Measurements from ENCODE around the gene COX5B. TPM values are rescaled to one million over a fixed set of nuclear protein-coding genes. Genes with fewer than 3 reads are reported as not detected.
A peak's percentile ranks its signal among the peaks of the same experiment; 100 is the strongest.

Gene COX5B
- total RNA-seq, 1 experiment from 2014 or later: 1,015 TPM

DNA sequence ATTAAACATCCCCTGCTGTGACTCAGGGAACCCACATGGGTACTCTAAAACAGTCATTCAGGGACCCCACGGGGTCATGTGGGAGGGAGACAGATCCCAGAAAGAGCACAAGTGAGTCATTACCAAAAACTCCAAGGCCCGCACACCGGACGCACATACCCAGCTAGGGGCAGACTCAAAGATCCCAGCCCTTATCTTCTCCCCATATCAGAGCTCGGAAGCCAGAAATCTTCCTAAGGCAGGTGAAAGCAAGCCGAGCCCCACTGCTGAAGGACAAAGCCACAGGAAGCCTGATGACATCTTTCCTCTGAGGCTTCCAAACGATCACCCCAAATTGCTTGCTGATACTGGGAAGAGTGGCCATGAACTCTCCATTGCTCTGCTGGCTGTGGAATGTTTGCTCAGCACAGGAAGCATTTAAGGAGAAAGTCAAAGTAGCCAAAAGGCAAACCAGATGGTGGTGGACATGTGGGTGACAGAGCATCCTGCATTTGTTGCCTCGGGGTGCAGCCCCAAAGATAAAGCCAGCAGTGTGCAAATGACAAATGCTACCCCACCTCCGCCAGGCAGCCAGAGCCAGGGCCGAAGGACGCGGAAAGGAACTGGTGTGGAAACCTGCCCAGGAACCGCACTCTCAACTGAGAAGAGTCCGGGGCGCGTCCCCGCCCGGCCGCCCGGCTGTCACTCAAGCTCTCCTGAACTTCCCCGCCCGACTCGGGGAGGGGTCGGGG, 17.2 kb downstream of the COX5B start:
- intact Hi-C loops (cut with micrococcal nuclease): no loop called here

DNA sequence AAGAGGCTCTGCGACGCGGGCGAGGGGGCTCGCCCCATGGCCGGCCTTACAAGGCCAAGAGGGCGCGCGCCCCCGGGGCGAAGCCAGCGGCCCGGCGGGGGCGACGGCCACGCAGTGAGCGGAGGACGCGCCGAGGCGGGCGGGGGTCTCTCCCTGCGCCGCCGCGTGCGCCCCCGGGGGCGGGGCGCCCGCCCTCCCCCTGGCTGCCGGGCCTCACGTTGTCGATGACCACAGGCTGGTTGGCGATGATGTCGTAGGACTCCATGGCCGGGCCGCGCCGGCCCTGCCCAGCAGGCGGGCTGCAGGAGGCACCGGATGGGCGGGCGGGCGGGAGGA, 17.7 kb downstream of the COX5B start:
- Histone ChIP-seq H3K4me3 (ENCODE audit: low read length) (peak overlapping the region; percentile 81), H3K9me2 (replicated peaks; ENCODE audit: low read length) (no peaks in the 10 kb centered on the region), H3K79me2 (ENCODE audit: low read length) (peaks cover 35% of the 10 kb centered on the region), H3K27ac (ENCODE audit: low read length) (peak overlapping the region; percentile 77), H3K36me3 (ENCODE audit: low read depth, low read length) (no peaks in the 10 kb centered on the region; the same call in 1 of the 2 replicates), H3K9me3 (ENCODE audit: low read length) (no peaks in the 10 kb centered on the region), H3K27me3 (ENCODE audit: low read length) (no peaks in the 10 kb centered on the region), H3K4me1 (ENCODE audit: insufficient read depth, low read length) (peaks cover 24% of the 10 kb centered on the region), H3K4me2 (ENCODE audit: low read length) (peak overlapping the region; percentile 96), H2AFZ (ENCODE audit: low read length) (peak overlapping the region; percentile 62), H3K9ac (ENCODE audit: low read length) (peak overlapping the region; percentile 80), H3F3A (ENCODE audit: low read length, unreplicated experiment) (peaks cover 4% of the 10 kb centered on the region), H4K20me1 (ENCODE audit: low read length) (0 out of 2 replicates have a peak, but pooled peaks cover 8% of the 10 kb centered on the region)
- BruUV-seq (replicated peaks): no TSS peak
- ChIA-PET CTCF (interaction anchor here (0.6 to 1.5 kb wide), 5 partner anchors 12 to 73 kb away, joined by 3 to 16 read pairs (median 8); partner anchors contain the start of genes ANKRD36B and COX5B), POLR2A (ENCODE audit: unreplicated experiment) (interaction anchor here (0.5 to 1.3 kb wide), 2 partner anchors 18 to 42 kb away, joined by 11 to 12 read pairs; partner anchors contain the start of gene COX5B)
- ATAC-seq: no peak
- no peak for TF ChIP-seq EZH2phosphoT487 (IDR thresholded peaks at IDR 0.05; ENCODE audit: borderline replicate concordance, low read length)
- TF ChIP-seq, protein P1, sequence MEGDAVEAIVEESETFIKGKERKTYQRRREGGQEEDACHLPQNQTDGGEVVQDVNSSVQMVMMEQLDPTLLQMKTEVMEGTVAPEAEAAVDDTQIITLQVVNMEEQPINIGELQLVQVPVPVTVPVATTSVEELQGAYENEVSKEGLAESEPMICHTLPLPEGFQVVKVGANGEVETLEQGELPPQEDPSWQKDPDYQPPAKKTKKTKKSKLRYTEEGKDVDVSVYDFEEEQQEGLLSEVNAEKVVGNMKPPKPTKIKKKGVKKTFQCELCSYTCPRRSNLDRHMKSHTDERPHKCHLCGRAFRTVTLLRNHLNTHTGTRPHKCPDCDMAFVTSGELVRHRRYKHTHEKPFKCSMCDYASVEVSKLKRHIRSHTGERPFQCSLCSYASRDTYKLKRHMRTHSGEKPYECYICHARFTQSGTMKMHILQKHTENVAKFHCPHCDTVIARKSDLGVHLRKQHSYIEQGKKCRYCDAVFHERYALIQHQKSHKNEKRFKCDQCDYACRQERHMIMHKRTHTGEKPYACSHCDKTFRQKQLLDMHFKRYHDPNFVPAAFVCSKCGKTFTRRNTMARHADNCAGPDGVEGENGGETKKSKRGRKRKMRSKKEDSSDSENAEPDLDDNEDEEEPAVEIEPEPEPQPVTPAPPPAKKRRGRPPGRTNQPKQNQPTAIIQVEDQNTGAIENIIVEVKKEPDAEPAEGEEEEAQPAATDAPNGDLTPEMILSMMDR (conservative IDR thresholded peaks at IDR 0.05; ENCODE audit: low read depth, low read length): no peak
- TF ChIP-seq EZH2 (IDR thresholded peaks at IDR 0.05; ENCODE audit: low read length, unreplicated experiment): no peak
- intact Hi-C loops (cut with micrococcal nuclease): no loop called here
- DNase-seq: no peak

More for the DNA sequence above, 17.2 kb downstream of the COX5B start:
- ATAC-seq: peak; percentile 45
- Histone ChIP-seq H4K20me1 (ENCODE audit: low read length) (0 out of 2 replicates have a peak, but pooled peaks cover 8% of the 10 kb centered on the region), H3K9me2 (replicated peaks; ENCODE audit: low read length) (no peaks in the 10 kb centered on the region), H3K4me2 (ENCODE audit: low read length) (peak overlapping the region; percentile 96), H3K4me3 (ENCODE audit: low read length) (peak overlapping the region; percentile 81), H3K36me3 (ENCODE audit: low read depth, low read length) (peaks cover under 1% of the 10 kb centered on the region), H3K27me3 (ENCODE audit: low read length) (no peaks in the 10 kb centered on the region), H3F3A (ENCODE audit: low read length, unreplicated experiment) (peaks cover 4% of the 10 kb centered on the region), H3K4me1 (ENCODE audit: insufficient read depth, low read length) (peaks cover 24% of the 10 kb centered on the region), H3K9me3 (ENCODE audit: low read length) (no peaks in the 10 kb centered on the region), H2AFZ (ENCODE audit: low read length) (peak overlapping the region; percentile 62), H3K9ac (ENCODE audit: low read length) (peak overlapping the region; percentile 80), H3K27ac (ENCODE audit: low read length) (peak overlapping the region; percentile 77), H3K79me2 (ENCODE audit: low read length) (peaks cover 35% of the 10 kb centered on the region)
- peak; percentile 84 for DNase-seq
- TF ChIP-seq EZH2 (IDR thresholded peaks at IDR 0.05; ENCODE audit: low read length, unreplicated experiment): no peak
- TF ChIP-seq EZH2phosphoT487 (IDR thresholded peaks at IDR 0.05; ENCODE audit: borderline replicate concordance, low read length): no peak
- TF ChIP-seq, protein P1 (conservative IDR thresholded peaks at IDR 0.05; ENCODE audit: low read depth, low read length): no peak
- POLR2A ChIA-PET (ENCODE audit: unreplicated experiment): interaction anchor here (1.3 kb wide), 1 partner anchor 17 kb away, joined by 12 read pairs; the partner anchor contains the start of gene COX5B
- CTCF ChIA-PET: interaction anchor here (0.6 to 0.9 kb wide), 2 partner anchors 17 to 73 kb away, joined by 3 read pairs; partner anchors contain the start of gene COX5B
- BruUV-seq (replicated peaks): TSS peak; percentile 60

All from PC-3 (cell line).